GM12878 (cell line): ENCODE data around the gene NDOR1. TPM values are rescaled to one million over a fixed set of nuclear protein-coding genes. Genes with fewer than 3 reads are reported as not detected.

Experiments
- ATAC-seq: fragments of 200-7000 bp; cut with Tn5 transposase; 3 replicates; pipeline ENCODE4 v1.9.1; 2020; ENCODE audit warnings: mild to moderate bottlenecking, moderate library complexity
- BruUV-seq: library from RNA; stranded (reverse); fragments of 400-500 nt; replicated peaks from 2 replicates; lab custom pipeline; 2021; lab: Mats Ljungman, UMichigan
- CTCF ChIA-PET: fragments of 300-600 bp; sonication (Branson Sonifier 250); formaldehyde crosslinking; extraction: SDS; loops from one replicate; lab custom pipeline; 2021; ENCODE audit warnings: inconsistent platforms; lab: Yijun Ruan, JAX
- POLR2A ChIA-PET: fragments of 350-600 bp; formaldehyde crosslinking; extraction: SDS; loops from one replicate; lab custom pipeline; 2021; ENCODE audit warnings: inconsistent platforms; lab: Charles Lee
- RAD21 ChIA-PET: fragments of 300-600 bp; sonication (Branson Sonifier 250); formaldehyde crosslinking; loops from one replicate; lab custom pipeline; 2023; ENCODE audit warnings: antibody characterized with exemption; ENCODE audit not compliant: unreplicated experiment; lab: Charles Lee
- SMC1A ChIA-PET: fragments of 300-600 bp; sonication (Branson Sonifier 250); formaldehyde crosslinking; loops from one replicate; lab custom pipeline; 2023; ENCODE audit not compliant: unreplicated experiment, uncharacterized antibody; lab: Charles Lee
- DNase-seq: peaks from one replicate; pipeline ENCODE4 v3.0.0-alpha.2; 2011; ENCODE audit warnings: low read depth, low spot score
- FAIRE-seq: peaks from 3 replicates; lab custom pipeline; 2011; peaks lifted over from hg19 to GRCh38; lab: Jason Lieb, UNC
- H2AFZ ChIP-seq: 2 replicates; pipeline ENCODE4 v1.6.0; 2011; ENCODE audit warnings: low read depth, low read length, control low read depth; ENCODE audit not compliant: control insufficient read depth
- H3K27ac ChIP-seq: 2 replicates; pipeline ENCODE4 v1.5.1; 2011; ENCODE audit warnings: control low read depth; ENCODE audit not compliant: control insufficient read depth, insufficient read depth
- H3K27me3 ChIP-seq, 2 experiments: replicated peaks in 1 of 2; 2 replicates each; pipeline versions ENCODE4 v1.6.0 to v1.6.1; 2011; ENCODE audit warnings: low read length in 1 of 2; ENCODE audit not compliant: control insufficient read depth in 2 of 2, insufficient read depth in 2 of 2
- H3K36me3 ChIP-seq, 2 experiments: 2 replicates each; pipeline ENCODE4 v1.5.1; 2011; ENCODE audit warnings: low read length in 1 of 2; ENCODE audit not compliant: control insufficient read depth in 2 of 2, insufficient read depth in 2 of 2
- H3K4me1 ChIP-seq: 2 replicates; pipeline ENCODE4 v1.6.1; 2011; ENCODE audit warnings: mild to moderate bottlenecking, low read length, moderate library complexity, mixed read lengths; ENCODE audit not compliant: control insufficient read depth, insufficient read depth
- H3K4me2 ChIP-seq: 2 replicates; pipeline ENCODE4 v1.6.0; 2011; ENCODE audit warnings: control low read depth; ENCODE audit not compliant: control insufficient read depth, insufficient read depth
- H3K4me3 ChIP-seq: fragments of 200-600 bp; sonication (generic); 2 replicates; pipeline ENCODE4 v1.5.1; 2016
- H3K79me2 ChIP-seq: 2 replicates; pipeline ENCODE4 v1.6.0; 2011; ENCODE audit warnings: low read length; ENCODE audit not compliant: control insufficient read depth, insufficient read depth
- H3K9ac ChIP-seq: 2 replicates; pipeline ENCODE4 v1.8.0; 2011; ENCODE audit warnings: low read length, control low read depth, mixed read lengths; ENCODE audit not compliant: control insufficient read depth, insufficient read depth
- H3K9me3 ChIP-seq: replicated peaks from 3 replicates; pipeline ENCODE4 v1.5.1; 2011; ENCODE audit warnings: mild to moderate bottlenecking, low read length; ENCODE audit not compliant: control insufficient read depth, insufficient read depth
- H4K20me1 ChIP-seq: 2 replicates; pipeline ENCODE4 v1.6.0; 2011; ENCODE audit not compliant: control insufficient read depth, insufficient read depth
- ATF7 ChIP-seq: fragments of 450-650 bp; IDR thresholded peaks from 2 replicates; pipeline ENCODE4 v1.6.1; 2016; ENCODE audit warnings: low read depth, mild to moderate bottlenecking
- CHD2 ChIP-seq: IDR thresholded peaks from 2 replicates; pipeline ENCODE4 v1.6.1; 2011; ENCODE audit warnings: low read depth, low read length, improper control_type of control experiment, borderline replicate concordance
- CREB1 ChIP-seq: IDR thresholded peaks from 2 replicates; pipeline ENCODE4 v1.6.1; 2012; ENCODE audit warnings: low read depth, mild to moderate bottlenecking, inconsistent platforms
- EGR1 ChIP-seq, 2 experiments: IDR thresholded peaks; 1 replicate in 1 of 2; 2 replicates in 1 of 2; pipeline ENCODE4 v1.6.1; 2011 to 2012; ENCODE audit warnings: low read depth in 2 of 2, low read length in 2 of 2, borderline replicate concordance in 1 of 2, mild to moderate bottlenecking in 1 of 2, moderate library complexity in 1 of 2
- ESRRA ChIP-seq: IDR thresholded peaks from 2 replicates; pipeline ENCODE4 v1.6.1; 2012; ENCODE audit warnings: mild to moderate bottlenecking, low read length, improper control_type of control experiment
- HDAC6 ChIP-seq: fragments of 200-600 bp; sonication (generic); IDR thresholded peaks from one replicate; pipeline ENCODE4 v1.8.0; 2017; ENCODE audit warnings: antibody characterized with exemption; ENCODE audit not compliant: unreplicated experiment
- HDGF ChIP-seq: fragments of 450-650 bp; IDR thresholded peaks from 2 replicates; pipeline ENCODE4 v1.6.1; 2016; ENCODE audit warnings: antibody characterized with exemption
- NR2C2 ChIP-seq: IDR thresholded peaks from 2 replicates; pipeline ENCODE4 v1.6.1; 2011; ENCODE audit warnings: borderline replicate concordance, low read depth; ENCODE audit not compliant: control insufficient read depth, insufficient read length
- SIN3A ChIP-seq: IDR thresholded peaks from 2 replicates; pipeline ENCODE4 v1.6.1; 2012; ENCODE audit warnings: low read depth, low read length, improper control_type of control experiment
- SMAD5 ChIP-seq: IDR thresholded peaks from 2 replicates; pipeline ENCODE4 v1.6.1; 2016; ENCODE audit warnings: antibody characterized with exemption, low read depth
- SMC3 ChIP-seq: IDR thresholded peaks from 2 replicates; pipeline ENCODE4 v1.6.1; 2011; ENCODE audit warnings: low read length, improper control_type of control experiment, borderline replicate concordance
- ZNF217 ChIP-seq: fragments of 450-650 bp; IDR thresholded peaks from 2 replicates; pipeline ENCODE4 v1.6.1; 2017; ENCODE audit warnings: antibody characterized with exemption, mild to moderate bottlenecking
- WGBS: methylation state at CpG from one replicate; pipeline ENCODE4 v1.1.6; 2016; ENCODE audit warnings: low lambda C conversion rate; ENCODE audit not compliant: insufficient replicate concordance, insufficient coverage; ENCODE audit errors: missing lambda C conversion rate; 5-methylcytosine and 5-hydroxymethylcytosine counted together
- in situ Hi-C: fragments of 300-500 bp; cut with MboI; formaldehyde crosslinking; loops from 9 replicates; pipeline ENCODE4 v1.14.3; 2018; ENCODE audit warnings: mixed read lengths
- intact Hi-C: fragments of 100-400 bp; cut with micrococcal nuclease; formaldehyde crosslinking; loops from one replicate; pipeline ENCODE4 v1.14.2; 2022; ENCODE audit not compliant: unreplicated experiment
- polyA plus RNA-seq, 11 experiments: library from polyadenylated mRNA; depleted of rRNA in 4 of 11; unstranded in 6 of 11; stranded (reverse) in 5 of 11; fragments of >200 nt; fragmentation: Nextera tagmentation in 4 of 11; fragmentation: Illumina TruSeq in 1 of 11; extraction: Ambion mirVana in 4 of 11; extraction: Trizol in 1 of 11; gene quantifications; 1 replicate in 1 of 11; 2 replicates in 10 of 11; pipeline versions ENCODE4 v1.2.1 to v1.2.3, GENCODE V29; 2011 to 2016; ENCODE audit warnings: inconsistent platforms in 2 of 11, missing spikeins in 2 of 11, low read depth in 1 of 11
- total RNA-seq, 4 experiments: library from RNA; depleted of rRNA in 3 of 4; stranded (reverse); fragments of >200 nt in 3 of 4; fragmentation: Illumina TruSeq in 1 of 4; extraction: Trizol in 1 of 4; gene quantifications; 2 replicates each; pipeline versions ENCODE4 v1.2.1 to v1.2.3, GENCODE V29; 2013 to 2021
- TF ChIP-seq, protein P1 (sequence below): IDR thresholded peaks from 2 replicates; pipeline ENCODE4 v1.6.1; 2011; ENCODE audit warnings: low read depth, mild to moderate bottlenecking, low read length, moderate library complexity, borderline replicate concordance; ENCODE audit errors: extremely low read depth

NDOR1 gene
- total and polyA plus RNA-seq, 10 of the 15 experiments (the other 5 are each of a cell fraction or from before 2014, with no cell fraction given) = 0.04 to 32.9 (median 11.1) TPM

DNA sequence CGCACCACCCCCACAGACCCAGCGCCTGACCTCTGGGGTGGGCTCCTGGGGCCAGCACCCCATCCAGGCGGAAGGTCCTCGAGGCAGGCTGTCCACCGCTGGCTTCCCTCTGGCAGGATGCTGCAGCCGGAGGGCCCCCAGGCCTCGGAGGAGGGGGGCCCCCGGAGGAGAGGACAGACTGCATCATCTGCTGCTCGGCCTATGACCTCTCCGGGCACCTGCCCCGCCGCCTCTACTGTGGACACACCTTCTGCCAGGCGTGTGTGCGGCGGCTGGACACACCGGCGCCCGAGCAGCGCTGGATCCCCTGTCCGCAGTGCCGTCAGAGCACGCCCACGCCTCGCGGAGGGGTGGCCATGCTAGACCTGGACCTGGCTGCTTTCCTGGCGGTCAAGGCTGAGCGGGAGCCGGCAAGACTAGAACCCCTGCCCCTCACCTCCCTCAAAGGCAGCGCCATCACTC, 23.0 kb downstream of the NDOR1 start:
- Histone ChIP-seq H4K20me1 (no peaks in the 10 kb centered on the region), H3K9me3 (no peaks in the 10 kb centered on the region), H3K4me1 (peaks cover 12% of the 10 kb centered on the region), H3K4me3 (no peak overlapping the region), H3K9ac (no peak overlapping the region), H3K36me3 (no peaks in the 10 kb centered on the region), H3K27me3 (no peaks in the 10 kb centered on the region), H3K4me2 (no peak overlapping the region), H3K27ac (no peak overlapping the region), H3K79me2 (no peaks in the 10 kb centered on the region), H2AFZ (no peak overlapping the region)
- POLR2A ChIA-PET = interaction anchor here (1.4 kb wide), 1 partner anchor 72 kb away, joined by 3 read pairs; no protein-coding TSS in a partner anchor
- FAIRE-seq (no peak), ATAC-seq (no peak), DNase-seq (no peak)
- RAD21 ChIA-PET = interaction anchor here (1.1 kb wide), 1 partner anchor 114 kb away, joined by 4 read pairs; the partner anchor contains the start of gene DPP7
- SMC1A ChIA-PET = no interaction called here
- WGBS = 45% methylated on average over 26 of the region's 29 CpGs
- no TSS peak for BruUV-seq
- no peak for TF ChIP-seq SMC3
- TF ChIP-seq CREB1 = no peak
- no peak for TF ChIP-seq NR2C2
- TF ChIP-seq ESRRA = no peak
- TF ChIP-seq HDAC6 = no peak
- TF ChIP-seq HDGF = no peak
- TF ChIP-seq ATF7 = no peak
- no peak for TF ChIP-seq CHD2
- TF ChIP-seq SMAD5 = no peak
- TF ChIP-seq, protein P1, sequence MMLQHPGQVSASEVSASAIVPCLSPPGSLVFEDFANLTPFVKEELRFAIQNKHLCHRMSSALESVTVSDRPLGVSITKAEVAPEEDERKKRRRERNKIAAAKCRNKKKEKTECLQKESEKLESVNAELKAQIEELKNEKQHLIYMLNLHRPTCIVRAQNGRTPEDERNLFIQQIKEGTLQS = no peak
- no peak for TF ChIP-seq ZNF217
- TF ChIP-seq SIN3A = no peak
- no peak for TF ChIP-seq EGR1 (IDR thresholded peaks at IDR 0.05; ENCODE audit: borderline replicate concordance in 1 of 2, low read depth in 2 of 2, low read length in 2 of 2)
- in situ Hi-C loops = loop anchor here (5.0 kb wide), 1 partner anchor 106 kb away; no protein-coding TSS in a partner anchor
- intact Hi-C loops = loop anchor here (10.0 kb wide), 1 partner anchor 184 kb away; the partner anchor contains the start of gene NPDC1
- CTCF ChIA-PET = interaction anchor here (1.2 to 6.4 kb wide), 7 partner anchors 10 to 140 kb away, joined by 3 to 52 read pairs (median 5); partner anchors contain the start of gene TUBB4B
